Mesenteric fat pad (tissue), 1 donor: ENCODE measurements around the gene CSTA. TPM values are rescaled to one million over a fixed set of nuclear protein-coding genes. Genes with fewer than 3 reads are reported as not detected.

ENCODE experiments used
- DNase-seq: peaks from one replicate; pipeline ENCODE4 v3.0.0-alpha.2; 2020; ENCODE audit warnings: low spot score
- long read RNA-seq: library from polyadenylated mRNA; unstranded; transcript quantifications from one replicate; pipeline ENCODE4 v2.0.0, GENCODE V29; 2020
- total RNA-seq: library from RNA; stranded (reverse); fragmentation: NEBNext Ultra II Directional; extraction: Animal tissue kit (Norgen Biotek cat#: 25700); gene quantifications from one replicate; pipeline ENCODE4 v1.2.1, GENCODE V29; 2021
- donor health status: DM: yes; HTN: yes; CAD: no.

The CSTA gene, protein sequence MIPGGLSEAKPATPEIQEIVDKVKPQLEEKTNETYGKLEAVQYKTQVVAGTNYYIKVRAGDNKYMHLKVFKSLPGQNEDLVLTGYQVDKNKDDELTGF
- total RNA-seq = 28.7 TPM
- long read RNA-seq, transcript CSTA-201 (3 exons, 751 nt) = major isoform, 5 of 5 reads
- long read RNA-seq, partial matches to known transcripts = 0 of 5 reads
- long read RNA-seq, other reads (novel, unspliced or antisense) = 0 of 5 reads

DNA sequence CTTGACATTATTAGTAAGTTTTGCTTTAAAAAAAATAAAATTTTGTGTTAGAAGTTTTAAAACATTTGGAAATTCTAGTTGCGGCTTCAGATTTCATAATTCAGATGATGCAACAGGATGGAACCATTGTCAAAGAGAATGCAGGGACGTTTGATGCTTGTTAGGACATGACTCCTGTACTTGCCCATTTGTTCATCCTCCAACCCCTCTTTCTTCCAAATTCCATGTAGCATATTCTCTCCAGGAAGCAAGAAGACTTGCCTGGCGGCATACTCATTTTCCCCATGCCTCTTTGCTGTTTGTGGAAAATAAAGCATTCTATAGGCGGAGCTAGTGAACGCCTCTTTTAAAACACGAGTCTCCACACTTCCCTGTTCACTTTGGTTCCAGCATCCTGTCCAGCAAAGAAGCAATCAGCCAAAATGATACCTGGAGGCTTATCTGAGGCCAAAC, at the start of gene CSTA:
CSTA (plus strand) TSS at position 378 of the 453 bp plus-strand sequence; CDS start at position 423, 45 bp downstream.
- DNase-seq = no peak

DNA sequence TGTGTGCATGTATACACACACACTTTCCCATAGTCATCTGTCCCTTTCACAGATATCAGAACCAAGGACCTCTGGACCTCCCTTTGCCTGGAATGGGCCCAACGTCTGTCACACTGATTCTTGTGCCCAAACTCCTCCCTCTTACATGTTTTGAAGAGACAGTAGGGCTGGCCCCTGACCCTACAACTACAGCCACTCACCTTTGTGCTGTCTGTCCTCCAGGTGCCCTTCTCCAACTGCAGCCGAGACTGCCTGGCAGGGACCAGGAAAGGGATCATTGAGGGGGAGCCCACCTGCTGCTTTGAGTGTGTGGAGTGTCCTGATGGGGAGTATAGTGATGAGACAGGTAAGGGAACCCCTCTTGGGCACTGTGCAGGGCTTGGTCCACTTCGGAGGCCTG, 43.2 kb upstream of the CSTA start:
- no peak for DNase-seq

DNA sequence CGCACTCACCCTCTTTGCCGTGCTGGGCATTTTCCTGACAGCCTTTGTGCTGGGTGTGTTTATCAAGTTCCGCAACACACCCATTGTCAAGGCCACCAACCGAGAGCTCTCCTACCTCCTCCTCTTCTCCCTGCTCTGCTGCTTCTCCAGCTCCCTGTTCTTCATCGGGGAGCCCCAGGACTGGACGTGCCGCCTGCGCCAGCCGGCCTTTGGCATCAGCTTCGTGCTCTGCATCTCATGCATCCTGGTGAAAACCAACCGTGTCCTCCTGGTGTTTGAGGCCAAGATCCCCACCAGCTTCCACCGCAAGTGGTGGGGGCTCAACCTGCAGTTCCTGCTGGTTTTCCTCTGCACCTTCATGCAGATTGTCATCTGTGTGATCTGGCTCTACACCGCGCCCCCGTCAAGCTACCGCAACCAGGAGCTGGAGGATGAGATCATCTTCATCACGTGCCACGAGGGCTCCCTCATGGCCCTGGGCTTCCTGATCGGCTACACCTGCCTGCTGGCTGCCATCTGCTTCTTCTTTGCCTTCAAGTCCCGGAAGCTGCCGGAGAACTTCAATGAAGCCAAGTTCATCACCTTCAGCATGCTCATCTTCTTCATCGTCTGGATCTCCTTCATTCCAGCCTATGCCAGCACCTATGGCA, 41.1 kb upstream of the CSTA start:
- DNase-seq = no peak

DNA sequence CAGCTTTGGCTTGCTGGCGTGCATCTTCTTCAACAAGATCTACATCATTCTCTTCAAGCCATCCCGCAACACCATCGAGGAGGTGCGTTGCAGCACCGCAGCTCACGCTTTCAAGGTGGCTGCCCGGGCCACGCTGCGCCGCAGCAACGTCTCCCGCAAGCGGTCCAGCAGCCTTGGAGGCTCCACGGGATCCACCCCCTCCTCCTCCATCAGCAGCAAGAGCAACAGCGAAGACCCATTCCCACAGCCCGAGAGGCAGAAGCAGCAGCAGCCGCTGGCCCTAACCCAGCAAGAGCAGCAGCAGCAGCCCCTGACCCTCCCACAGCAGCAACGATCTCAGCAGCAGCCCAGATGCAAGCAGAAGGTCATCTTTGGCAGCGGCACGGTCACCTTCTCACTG, 40.6 kb upstream of the CSTA start:
- no peak for DNase-seq

DNA sequence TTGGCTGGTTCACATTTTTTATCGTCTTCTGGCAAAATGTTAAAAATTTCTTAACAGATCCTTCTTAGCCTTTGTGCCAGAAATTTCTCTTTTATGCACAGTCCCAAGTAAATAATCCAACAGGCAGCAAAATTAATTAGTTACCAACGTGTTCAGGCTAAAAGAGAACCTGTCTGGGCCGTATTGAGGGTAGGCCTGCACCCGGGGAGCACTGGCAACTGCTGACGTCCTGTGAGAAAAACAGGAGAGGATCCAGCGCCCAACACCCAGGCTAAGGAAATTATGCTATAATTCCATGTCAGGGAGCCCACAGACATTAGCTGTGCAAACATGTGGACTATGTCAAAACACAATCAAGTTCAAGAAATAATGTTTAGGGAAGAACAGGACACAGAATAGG, 30.7 kb upstream of the CSTA start:
- no peak for DNase-seq

DNA sequence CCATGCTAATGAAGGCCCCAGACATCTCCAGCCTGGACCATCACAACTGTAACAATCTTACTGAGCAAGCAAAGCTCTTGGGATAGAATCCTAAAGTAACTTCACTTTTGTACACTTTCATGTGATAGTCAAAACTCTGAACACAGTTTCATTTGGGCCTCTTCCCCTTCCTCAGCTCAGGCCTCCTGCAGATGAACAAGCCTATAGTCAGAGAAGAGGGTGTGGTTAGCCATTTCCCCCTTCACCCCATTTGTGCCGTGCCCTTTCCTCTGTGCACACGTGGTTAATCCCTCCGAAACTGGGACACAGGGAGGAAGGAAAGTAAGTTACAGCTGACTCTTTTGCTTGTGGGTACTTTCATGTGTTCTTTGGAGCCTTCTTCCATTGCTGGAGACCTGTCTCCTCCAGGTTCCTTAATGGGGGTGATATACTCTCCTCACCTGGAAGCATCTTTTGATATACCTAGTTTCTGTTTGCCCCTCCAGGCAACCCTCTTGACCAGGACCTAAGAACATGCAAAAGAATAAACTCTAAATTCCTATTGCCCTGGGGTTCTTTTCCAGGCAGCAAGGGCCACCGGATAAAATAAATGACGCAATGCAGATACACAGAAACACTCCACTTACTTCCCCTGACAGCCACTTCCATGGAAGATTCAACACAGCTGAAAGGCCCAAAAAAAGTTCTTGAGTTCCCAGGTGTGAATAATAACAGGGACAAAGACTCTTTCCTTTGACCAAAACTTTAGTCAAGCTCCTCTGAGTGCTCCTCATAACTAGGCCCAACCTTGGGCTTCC, 29.6 kb upstream of the CSTA start:
- no peak for DNase-seq

DNA sequence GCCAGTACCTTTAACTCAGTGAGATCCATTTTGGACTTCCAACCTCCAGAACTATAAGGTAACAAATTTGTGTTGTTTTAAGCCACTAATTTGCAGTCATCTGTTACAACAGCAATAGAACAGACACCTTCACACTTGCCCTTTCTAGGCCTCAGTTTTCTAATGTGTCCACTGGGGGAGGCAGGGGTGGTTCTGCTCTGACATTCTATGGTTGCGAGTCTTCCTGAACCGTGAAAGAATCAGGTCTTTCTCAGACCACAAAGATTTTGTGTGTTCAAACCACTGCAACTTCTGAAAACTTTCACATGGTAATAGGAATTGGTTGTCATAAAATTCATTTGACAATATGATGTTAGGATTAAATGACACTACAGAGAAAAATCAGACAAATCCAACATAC, 26.8 kb upstream of the CSTA start:
- no peak for DNase-seq

DNA sequence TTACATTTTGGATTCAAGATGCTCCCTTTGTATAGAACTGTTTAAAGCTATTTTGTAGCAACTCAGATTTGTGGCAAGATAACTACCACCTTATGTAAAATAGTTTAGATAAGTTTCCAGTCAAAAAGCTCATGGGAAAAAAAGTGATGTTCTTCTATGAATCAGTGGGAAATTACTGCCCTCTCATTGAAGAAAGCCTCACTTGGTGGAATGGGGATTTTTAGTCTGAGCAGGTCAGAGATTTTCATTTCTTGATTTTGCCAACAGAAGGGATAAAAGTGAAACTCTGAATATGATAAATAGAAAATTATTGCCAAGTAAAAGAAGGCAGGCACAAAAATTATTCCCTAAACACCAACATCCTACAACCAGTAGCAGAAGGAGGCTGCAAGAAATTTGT, 25.8 kb upstream of the CSTA start:
- DNase-seq = no peak

DNA sequence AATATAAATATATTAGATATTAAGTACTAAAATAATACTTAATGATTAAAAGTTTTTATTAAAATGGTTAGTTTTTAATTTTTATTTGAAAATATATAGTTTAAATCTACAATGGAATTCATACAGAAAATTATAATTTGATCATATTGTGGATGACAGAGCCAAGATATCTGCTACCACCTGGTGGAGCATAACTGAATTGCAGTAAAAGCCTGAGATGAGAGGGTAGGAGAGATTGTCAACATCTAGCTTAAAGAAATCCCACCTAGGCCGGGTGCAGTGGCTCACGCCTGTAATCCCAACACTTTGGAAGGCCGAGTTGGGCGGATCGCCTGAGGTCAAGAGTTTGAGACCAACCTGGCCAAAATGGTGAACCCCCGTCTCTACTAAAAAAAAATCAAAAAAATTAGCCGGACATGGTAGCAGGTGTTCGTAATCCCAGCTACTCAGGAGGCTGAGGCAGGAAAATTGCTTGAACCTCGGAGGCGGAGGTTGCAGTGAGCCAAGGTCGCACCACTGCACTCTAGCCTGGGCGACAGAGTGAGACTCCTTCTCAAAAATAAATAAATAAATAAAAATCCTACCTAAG, 25.1 kb upstream of the CSTA start:
- no peak for DNase-seq

DNA sequence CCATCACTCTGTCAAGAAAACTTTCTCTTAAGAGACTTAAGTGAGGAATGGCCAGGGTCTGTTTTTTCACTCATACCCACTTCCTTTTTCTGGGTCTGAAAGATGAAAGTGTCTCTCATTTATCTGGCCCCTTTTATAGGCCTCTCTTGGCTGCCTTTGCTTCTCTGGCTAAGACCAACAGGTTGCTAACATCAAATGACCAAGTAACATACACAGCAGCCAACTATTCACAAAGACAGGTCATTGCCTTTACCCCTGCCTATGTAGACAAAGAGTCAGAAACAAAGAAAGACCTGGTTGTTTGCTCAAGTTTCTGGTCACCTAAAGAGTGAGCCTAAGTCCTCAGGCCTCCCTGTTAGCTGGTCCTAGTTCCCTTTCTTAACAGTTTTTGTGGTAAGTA, 24.0 kb upstream of the CSTA start:
- no peak for DNase-seq

DNA sequence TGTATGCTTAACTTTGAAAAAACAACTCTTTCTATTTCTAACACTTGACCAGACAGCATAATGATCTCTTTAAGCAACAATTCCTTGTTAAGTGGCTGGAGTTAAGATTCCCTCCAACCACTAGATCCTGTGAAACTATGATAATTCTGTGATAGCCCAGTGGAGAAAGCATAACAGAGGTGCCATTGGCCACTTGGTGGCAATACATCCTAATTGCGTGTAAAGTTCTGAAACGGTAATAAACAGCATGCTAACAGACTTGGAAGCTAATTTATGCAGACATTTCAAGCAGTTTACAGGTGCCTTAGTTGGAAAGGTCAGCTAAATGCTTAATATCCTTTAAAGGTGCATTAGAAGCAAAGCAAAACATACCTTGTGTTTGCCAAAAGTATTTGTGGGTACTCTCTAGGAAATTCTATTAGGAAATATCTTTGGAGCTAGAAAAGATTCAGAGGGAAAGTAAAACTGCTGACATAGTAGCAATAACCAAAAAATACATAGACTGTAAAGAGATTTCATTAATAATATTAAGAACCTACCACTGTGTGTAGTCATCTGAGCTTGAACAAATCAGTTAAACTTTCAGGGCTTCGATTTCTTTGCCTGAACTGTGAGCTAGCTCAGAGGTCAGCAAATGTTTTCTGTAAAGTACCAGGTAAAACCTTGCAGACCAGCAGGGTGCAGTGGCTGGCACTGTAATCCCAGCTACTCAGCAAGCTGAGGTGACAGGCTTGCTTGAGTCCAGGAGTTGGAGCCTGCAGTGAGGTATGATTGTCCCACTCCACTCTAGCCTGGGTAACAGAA, 19.0 kb upstream of the CSTA start:
- DNase-seq = no peak

DNA sequence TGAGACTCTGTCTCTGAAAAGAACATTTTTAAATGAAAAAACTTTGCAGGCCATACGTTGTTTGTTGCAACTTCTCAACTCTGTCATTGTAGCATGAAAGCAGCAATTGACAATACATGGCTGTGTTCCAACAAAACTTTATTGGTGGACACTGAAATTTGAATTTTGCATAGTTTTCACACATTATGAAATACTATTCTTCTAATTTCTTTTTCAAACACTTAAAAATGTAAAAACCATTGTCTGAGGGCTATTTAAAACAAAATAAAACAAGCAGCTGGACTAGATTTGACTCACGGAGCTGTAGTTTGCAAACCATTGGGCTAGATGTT, 18.5 kb upstream of the CSTA start:
- DNase-seq = no peak

DNA sequence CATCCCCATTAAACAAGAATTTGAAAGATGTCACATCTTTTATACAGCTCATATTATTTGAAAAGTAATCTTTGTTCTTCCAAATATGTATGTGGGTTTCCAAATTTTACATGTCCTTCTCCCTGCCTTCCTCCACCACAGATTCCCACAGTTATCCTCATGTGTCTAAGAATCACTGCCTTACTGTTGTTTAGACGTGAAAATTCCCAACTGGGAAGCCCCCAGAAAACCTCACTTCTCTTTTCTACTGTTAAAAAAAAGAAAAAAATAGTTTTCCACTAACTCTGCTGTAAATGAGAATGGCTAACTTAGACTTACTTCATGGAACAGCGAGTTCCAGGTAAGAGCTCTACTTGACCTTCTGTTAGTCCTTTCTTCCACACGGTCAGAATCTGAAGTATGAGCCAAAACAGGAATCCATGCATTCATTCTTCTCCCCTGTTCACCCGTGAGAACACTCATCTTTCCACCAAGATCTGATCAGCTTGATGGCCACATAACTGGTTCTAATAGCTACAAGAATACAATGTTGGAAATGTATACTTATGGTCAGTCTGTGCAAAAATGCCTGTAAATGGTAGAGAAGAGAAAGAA, 17.9 kb upstream of the CSTA start:
- DNase-seq = no peak

DNA sequence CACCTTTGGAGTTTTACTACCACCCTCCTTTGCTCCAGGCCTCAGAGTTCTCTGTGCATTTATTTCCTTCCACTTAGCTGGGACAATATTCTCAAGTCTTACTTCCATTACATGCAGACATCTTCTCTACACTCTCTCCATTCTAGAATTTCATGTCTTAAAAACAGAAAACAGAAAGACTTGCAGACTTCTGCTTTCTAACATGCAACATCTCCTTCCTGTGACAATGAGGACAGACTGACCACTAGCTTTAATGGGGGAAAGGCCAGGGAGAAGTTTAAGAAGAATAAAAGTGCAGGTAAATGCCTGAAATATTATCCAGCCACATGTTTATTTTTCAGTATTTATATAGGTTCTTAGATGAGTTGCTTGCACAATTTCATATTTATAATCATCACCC, 17.1 kb upstream of the CSTA start:
- no peak for DNase-seq

DNA sequence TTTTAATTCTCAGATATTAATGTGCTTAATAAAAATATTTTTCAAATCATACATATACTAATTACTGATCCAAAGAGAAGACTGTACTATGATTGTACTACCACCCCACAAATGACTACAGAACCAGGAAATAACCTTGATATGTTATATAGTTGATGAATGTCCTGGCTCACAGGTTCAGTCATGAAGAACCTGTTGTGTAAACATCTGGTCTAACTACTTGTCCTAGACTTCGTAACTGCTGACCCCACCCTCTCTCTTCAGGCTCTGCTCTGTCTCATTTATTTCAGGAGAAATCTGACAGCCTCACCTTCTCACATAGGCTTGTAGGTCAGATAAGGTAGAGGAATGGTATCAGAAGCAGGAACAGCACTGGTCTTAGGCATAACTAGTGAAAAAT, 14.7 kb upstream of the CSTA start:
- no peak for DNase-seq

DNA sequence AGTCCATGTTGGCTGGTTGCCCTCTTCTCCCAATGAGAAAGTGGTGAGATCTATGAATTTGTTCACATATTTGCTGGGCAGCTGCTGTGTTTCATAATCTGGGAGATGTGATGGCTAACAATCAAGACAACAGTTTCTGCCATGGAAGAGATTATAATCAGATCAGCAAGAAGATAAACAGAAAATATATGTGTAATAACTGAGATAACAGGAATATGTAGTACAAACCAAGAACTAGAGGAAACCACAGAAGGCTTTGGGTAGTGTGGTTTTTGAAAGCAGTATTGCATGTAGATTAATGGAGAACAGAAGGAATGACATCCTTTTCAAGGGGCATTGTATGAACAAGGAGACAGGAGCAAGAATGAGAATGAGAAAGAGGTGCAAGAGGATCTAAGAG, 12.2 kb upstream of the CSTA start:
- DNase-seq = no peak

DNA sequence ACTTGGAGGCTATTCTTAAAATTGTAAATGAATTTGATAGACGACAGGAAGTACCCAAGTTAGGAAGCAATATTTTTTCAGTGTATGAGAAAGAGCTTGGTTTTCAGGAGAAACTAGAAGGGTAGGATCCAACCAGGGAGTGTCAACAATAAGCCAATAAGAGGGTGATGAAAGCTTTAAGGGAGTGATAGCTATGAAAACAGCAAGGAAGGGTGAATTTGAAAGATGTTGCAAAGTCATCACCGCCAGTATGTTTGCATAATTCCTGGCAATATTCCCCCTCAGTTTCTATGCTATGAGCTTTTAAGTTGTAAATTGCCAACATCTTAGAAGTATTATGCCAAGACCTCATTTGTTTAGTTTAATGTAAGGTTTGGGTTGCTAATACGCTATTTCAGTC, 11.8 kb upstream of the CSTA start:
- DNase-seq = no peak

DNA sequence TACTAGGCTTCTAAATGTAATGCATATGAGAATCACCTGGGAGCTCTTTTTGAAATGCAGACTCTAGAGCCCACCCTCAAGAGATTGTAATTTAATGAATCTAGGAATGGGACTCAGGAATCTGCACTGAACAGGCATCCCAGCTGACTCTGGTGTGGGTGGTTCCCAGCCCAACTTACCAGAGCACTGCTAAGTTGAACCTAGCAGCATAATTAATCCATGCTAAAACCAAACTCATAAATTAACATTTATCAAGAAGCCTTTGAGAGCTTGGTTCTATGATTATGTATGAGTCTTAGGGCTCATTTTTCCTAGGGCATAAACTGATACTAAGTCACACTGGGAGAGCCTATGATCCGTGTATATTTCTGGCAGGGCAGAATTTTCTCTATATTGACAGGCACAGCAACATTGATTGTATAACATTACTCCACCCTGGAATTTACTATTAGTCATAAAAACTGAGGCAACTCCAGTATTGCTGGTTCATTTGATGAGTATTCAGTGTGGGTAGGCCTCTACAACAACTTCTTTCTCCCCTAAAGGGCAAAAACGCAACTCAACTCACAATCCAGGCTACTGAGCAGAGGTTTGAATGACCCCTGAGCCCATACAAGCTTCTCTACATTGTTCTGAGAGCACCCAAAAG, 10.7 kb upstream of the CSTA start:
- no peak for DNase-seq

DNA sequence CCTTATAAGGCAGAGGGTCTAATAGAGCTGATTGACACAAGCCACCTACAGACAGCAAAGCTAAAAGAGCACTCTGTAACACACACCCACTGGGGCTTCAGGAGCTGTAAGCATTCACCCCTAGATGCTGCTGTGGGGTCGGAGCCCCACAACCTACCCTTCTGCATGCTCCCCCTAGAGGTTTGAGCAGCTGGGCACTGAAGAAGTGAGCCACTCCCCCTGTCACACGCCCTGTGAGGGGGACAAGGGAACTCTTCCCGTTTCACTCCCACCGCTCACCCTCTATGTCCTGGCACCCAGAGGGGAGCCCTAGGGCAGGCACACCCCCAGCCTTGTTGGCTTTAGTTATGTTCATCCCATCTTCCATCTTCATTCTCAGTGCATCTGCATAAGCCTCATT, 9.4 kb upstream of the CSTA start:
- no peak for DNase-seq

DNA sequence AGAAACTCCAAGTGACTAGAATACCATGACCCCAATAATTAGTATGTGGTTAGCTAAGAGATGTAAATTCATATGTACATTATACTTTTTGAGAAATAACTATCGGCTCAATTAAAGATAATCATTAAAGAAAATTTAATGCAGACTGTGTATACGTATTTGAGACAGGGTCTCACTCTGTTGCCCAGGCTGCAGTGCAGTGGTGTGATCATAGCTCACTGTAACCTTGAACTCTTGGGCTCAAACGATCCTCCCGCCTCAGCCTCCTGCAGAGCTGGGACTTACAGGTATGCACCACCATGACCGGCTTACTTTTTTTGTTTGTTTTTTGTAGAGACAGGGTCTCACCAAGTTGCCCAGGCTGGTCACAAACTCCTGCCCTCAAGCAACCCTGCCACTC, 8.7 kb upstream of the CSTA start:
- no peak for DNase-seq

DNA sequence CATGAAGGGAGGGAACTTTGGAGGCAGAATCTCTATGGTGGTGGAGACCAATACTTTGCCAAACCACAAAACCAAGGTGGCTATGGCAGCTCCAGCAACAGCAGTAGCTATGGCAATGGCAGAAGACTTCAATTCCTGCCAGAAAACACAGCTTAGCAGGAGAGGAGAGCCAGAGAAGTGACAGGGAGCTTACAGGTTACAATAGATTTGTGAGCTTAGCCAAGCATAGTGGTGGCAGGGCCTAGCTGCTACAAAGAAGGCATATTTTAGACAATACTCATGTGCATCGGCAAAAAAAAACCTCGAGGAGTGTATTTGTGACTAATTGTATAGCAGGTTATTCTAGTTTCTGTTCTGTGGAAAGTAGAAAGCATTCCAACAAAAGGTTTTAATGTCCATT, 6.4 kb upstream of the CSTA start:
- no peak for DNase-seq
